K562 (cell line): Measurements from ENCODE around the gene CMTR1. TPM values are rescaled to one million over a fixed set of nuclear protein-coding genes. Genes with fewer than 3 reads are reported as not detected.
A peak's percentile ranks its signal among the peaks of the same experiment; 100 is the strongest.

Source experiments
- ARID1B ChIP-seq: fragments of 450-650 bp; IDR thresholded peaks from 2 replicates; pipeline ENCODE4 v1.6.1; 2016; ENCODE audit warnings: antibody characterized with exemption, mild to moderate bottlenecking, inconsistent platforms
- FOXK2 ChIP-seq, 2 experiments: fragments of 450-650 bp; IDR thresholded peaks in 1 of 2; conservative IDR thresholded peaks in 1 of 2; 2 replicates each; pipeline ENCODE4 v1.6.1; 2016; ENCODE audit warnings: low read depth in 2 of 2, mild to moderate bottlenecking in 1 of 2
- FOXM1 ChIP-seq, 2 experiments: fragments of 450-650 bp in 1 of 2; sonication (generic) in 1 of 2; formaldehyde crosslinking in 1 of 2; IDR thresholded peaks; 2 replicates each; pipeline versions ENCODE4 v1.6.1 to v1.9.0; 2017 to 2022; ENCODE audit warnings: low read depth in 2 of 2, mild to moderate bottlenecking in 2 of 2, missing genetic modification reagents in 1 of 2, moderate library complexity in 1 of 2
- MTA1 ChIP-seq: fragments of 450-650 bp; IDR thresholded peaks from 2 replicates; pipeline ENCODE4 v1.6.1; 2017; ENCODE audit warnings: borderline replicate concordance
- NR2C1 ChIP-seq, 2 experiments: fragments of 450-650 bp; IDR thresholded peaks; 2 replicates each; pipeline ENCODE4 v1.6.1; 2017; ENCODE audit warnings: mild to moderate bottlenecking in 2 of 2, antibody characterized with exemption in 1 of 2, inconsistent platforms in 1 of 2, missing compliant biosample characterization in 1 of 2, missing genetic modification characterization in 1 of 2
- TAL1 ChIP-seq: fragments of 450-650 bp; IDR thresholded peaks from 2 replicates; pipeline ENCODE4 v1.6.1; 2016; ENCODE audit warnings: mild to moderate bottlenecking
- THRAP3 ChIP-seq: fragments of 450-650 bp; IDR thresholded peaks from 2 replicates; pipeline ENCODE4 v1.6.1; 2016; ENCODE audit warnings: mild to moderate bottlenecking, inconsistent platforms, borderline replicate concordance
- TSC22D4 ChIP-seq: fragments of 450-650 bp; IDR thresholded peaks from 2 replicates; pipeline ENCODE4 v1.6.1; 2016; ENCODE audit warnings: missing genetic modification characterization, missing biosample characterization, control low read depth
- polyA plus RNA-seq, 8 experiments: library from polyadenylated mRNA; depleted of rRNA in 4 of 8; stranded (reverse) in 5 of 8; unstranded in 3 of 8; fragments of >200 nt; fragmentation: Nextera tagmentation in 2 of 8; fragmentation: Illumina TruSeq in 1 of 8; extraction: Ambion mirVana in 2 of 8; extraction: Trizol in 1 of 8; gene quantifications; 2 replicates each; pipeline versions ENCODE4 v1.2.1 to v1.2.3, GENCODE V29; 2011 to 2014; ENCODE audit warnings: inconsistent platforms in 1 of 8, missing spikeins in 1 of 8
- total RNA-seq, 7 experiments: library from RNA; depleted of rRNA in 6 of 7; stranded (reverse); fragments of >200 nt in 6 of 7; fragmentation: Illumina TruSeq in 2 of 7; extraction: Trizol in 2 of 7; gene quantifications; 2 replicates each; pipeline versions ENCODE4 v1.2.1 to v1.2.3, GENCODE V29; 2011 to 2021; ENCODE audit warnings: low replicate concordance in 1 of 7
- TF ChIP-seq, protein P1 (sequence below): fragments of 250-450 bp; sonication (Bioruptor Pico); IDR thresholded peaks from 2 replicates; pipeline ENCODE4 v1.5.0; 2021; ENCODE audit warnings: mild to moderate bottlenecking, moderate library complexity

CMTR1 gene
- total and polyA plus RNA-seq, 9 of the 15 experiments (the other 6 are each of a cell fraction or from before 2014, with no cell fraction given) = 2.9 to 63.5 (median 49.5) TPM

DNA sequence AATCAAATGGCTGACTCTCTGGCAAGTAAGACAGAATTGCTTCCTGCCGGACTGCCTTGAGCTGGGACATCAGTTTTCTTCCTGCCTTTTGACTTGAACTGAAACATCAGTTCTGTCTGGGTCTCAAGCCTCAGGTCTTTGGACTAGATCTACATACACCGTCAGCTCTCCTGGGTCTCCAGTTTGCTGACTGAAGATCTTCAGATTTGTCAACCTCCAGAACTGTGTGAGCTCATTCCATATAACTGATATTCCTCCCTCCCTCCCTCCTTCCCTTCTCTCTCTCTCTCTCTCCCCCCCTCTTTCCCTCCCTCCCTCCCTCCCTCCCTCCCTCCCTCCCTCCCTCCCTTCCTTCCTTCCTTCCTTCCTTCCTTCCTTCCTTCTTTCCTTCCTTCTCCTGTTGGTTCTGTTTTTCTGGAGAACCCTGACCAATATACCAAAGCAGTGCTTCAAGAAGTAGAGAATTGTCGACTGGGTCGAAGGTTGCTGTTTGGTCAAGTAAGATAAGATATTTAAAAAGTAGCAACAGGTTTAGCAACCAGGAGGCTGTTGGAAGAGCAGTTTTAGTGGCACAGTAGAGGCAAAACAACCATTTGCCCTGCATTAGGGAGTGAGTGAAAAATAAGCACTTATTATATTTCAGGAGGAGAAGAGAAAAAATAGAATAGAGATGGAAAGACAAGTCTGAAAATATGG is 33.1 kb upstream of the CMTR1 start (continued):
- TF ChIP-seq TAL1 = peak; percentile 79
- peak; percentile 87 for TF ChIP-seq NR2C1 (IDR thresholded peaks at IDR 0.05)
- TF ChIP-seq NR2C1 (tag; IDR thresholded peaks at IDR 0.05) = peak; percentile 90
- TF ChIP-seq MTA1 = peak; percentile 40; the same call in 1 of the 2 replicates
- peak; percentile 19 to 42; a peak in 2 of 4 replicates for TF ChIP-seq FOXK2 (conservative IDR thresholded peaks at IDR 0.05 in 1 of 2, IDR thresholded peaks at IDR 0.05 in 1 of 2; ENCODE audit: low read depth in 2 of 2)
- no peak for TF ChIP-seq THRAP3
- peak; percentile 62; the same call in 1 of the 2 replicates for TF ChIP-seq TSC22D4 (tag)
- TF ChIP-seq, protein P1, sequence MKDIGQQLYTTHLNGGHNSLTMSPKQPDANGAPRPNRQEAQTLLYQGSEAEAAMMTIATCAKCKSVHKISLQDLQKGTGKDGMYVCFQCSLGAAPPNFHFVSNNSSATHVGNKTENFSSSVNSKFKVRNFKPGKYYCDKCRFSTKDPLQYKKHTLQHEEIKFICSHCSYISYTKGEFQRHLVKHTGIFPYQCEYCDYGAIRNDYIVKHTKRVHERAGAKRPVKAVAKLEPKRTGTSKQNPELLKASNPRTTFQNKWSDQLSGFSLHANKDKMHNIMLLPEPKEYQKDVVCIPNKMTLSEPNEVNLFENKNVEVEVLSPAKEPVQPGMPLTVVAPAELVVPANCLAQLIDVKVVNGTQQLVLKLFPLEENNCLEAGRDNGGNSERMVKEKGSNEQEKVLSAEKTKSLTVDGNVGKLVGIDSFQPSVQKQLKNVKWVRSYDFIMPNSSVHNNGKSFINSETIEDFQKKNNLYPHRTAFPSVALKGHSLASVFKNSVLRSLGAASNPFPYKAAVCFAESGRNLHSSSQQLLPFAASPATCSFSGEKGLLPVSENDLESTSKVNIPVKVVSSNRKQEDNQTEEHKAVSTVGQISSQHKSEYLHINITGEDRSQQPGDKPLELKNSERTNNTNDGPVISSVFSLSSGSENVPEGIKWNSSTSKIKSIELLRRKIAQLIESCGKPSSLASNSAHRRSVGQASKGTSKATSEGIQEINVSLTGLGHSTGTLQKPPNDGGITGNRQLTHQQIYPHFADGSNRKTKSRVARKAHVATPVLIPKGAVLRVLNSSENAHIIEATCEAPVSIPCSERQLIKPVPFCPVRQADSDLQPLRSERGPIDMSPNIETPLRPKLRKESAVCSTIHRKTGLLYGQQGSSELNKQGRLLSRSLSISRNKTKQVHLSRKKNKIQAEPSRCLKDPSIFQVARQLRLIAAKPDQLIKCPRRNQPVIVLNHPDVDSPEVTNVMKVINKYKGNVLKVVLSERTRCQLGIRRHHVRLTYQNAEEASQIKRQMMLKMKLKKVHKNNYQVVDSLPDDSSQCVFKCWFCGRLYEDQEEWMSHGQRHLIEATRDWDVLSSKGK (CRISPR knock-in tag) = no peak
- peak; percentile 76 for TF ChIP-seq FOXM1 (IDR thresholded peaks at IDR 0.05; ENCODE audit: low read depth)
- TF ChIP-seq FOXM1 (CRISPR knock-in tag; IDR thresholded peaks at IDR 0.05; ENCODE audit: low read depth) = no peak
- TF ChIP-seq ARID1B = peak; percentile 85
